ENCODE results near the gene NFATC3.

DNA sequence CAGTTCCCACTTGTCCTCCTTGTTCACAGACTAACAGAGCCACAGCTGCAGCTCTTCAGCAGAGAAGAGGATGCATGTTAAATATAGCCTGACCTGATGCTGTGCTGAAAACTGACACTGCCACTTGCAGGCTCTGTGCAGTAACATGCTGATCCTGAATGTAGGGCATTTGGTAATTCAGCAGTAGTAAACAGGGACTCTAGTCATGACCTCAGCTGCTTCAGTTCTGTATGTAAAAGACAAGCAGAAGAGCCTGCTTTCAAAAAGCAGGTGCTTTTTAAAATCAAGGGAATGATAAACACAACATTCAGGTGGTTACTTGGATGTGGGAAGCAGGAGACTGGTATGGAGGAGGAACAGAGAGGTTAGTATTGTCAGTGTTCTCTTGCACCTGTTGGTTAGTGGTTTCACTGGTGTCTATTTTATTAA, 116.9 kb downstream of the NFATC3 start:
- no peak for TF ChIP-seq EZH2 (IDR thresholded peaks at IDR 0.05; ENCODE audit: borderline replicate concordance, low read length)
- TF ChIP-seq, protein P1, sequence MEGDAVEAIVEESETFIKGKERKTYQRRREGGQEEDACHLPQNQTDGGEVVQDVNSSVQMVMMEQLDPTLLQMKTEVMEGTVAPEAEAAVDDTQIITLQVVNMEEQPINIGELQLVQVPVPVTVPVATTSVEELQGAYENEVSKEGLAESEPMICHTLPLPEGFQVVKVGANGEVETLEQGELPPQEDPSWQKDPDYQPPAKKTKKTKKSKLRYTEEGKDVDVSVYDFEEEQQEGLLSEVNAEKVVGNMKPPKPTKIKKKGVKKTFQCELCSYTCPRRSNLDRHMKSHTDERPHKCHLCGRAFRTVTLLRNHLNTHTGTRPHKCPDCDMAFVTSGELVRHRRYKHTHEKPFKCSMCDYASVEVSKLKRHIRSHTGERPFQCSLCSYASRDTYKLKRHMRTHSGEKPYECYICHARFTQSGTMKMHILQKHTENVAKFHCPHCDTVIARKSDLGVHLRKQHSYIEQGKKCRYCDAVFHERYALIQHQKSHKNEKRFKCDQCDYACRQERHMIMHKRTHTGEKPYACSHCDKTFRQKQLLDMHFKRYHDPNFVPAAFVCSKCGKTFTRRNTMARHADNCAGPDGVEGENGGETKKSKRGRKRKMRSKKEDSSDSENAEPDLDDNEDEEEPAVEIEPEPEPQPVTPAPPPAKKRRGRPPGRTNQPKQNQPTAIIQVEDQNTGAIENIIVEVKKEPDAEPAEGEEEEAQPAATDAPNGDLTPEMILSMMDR (IDR thresholded peaks at IDR 0.05; ENCODE audit: low read length) = no peak
